Stimulated activated naive CD4-positive, alpha-beta T cell (primary cell): ENCODE results near the gene USP15.
A peak's percentile ranks its signal among the peaks of the same experiment; 100 is the strongest.

Experiments
- DNase-seq, 6 experiments: peaks; one replicate each; lab custom pipeline; 2025; lab: John Stamatoyannopoulos, UW

Gene USP15

GRCh38 chr12:62258231-62258630, 2.0 kb upstream of the USP15 start:
- no peak for DNase-seq

GRCh38 chr12:62258941-62259630, 1.1 kb upstream of the USP15 start:
- peak in 1 of 6 experiments; percentile 38 for DNase-seq

GRCh38 chr12:62259631-62259992, 592 bp upstream of the USP15 start:
- no peak for DNase-seq

GRCh38 chr12:62260733-62261683, 804 bp downstream of the USP15 start:
- DNase-seq: peak in 5 of 6 experiments; percentile 53 to 86 (median 72)

GRCh38 chr12:62261876-62262517, 1.8 kb downstream of the USP15 start:
- peak in 1 of 6 experiments; percentile 2 for DNase-seq

GRCh38 chr12:62263232-62263631, 3.0 kb downstream of the USP15 start:
- DNase-seq: no peak

- no peak for DNase-seq
Observed at GRCh38 chr12:62263966-62264365, 3.8 kb downstream of the USP15 start.

- DNase-seq: peak in 2 of 6 experiments; percentile 5 to 7
Observed at GRCh38 chr12:62264706-62265105, 4.5 kb downstream of the USP15 start.

- no peak for DNase-seq
Observed at GRCh38 chr12:62265511-62265910, 5.3 kb downstream of the USP15 start.

GRCh38 chr12:62267026-62267425, 6.8 kb downstream of the USP15 start:
- no peak for DNase-seq

GRCh38 chr12:62267480-62267879, 7.3 kb downstream of the USP15 start:
- no peak for DNase-seq

GRCh38 chr12:62268956-62269355, 8.8 kb downstream of the USP15 start:
- DNase-seq: no peak

GRCh38 chr12:62269464-62270228, 9.4 kb downstream of the USP15 start:
- no peak for DNase-seq

GRCh38 chr12:62270384-62270783, 10.2 kb downstream of the USP15 start:
- no peak for DNase-seq

- DNase-seq: no peak
Observed at GRCh38 chr12:62270872-62271271, 10.7 kb downstream of the USP15 start.

GRCh38 chr12:62272936-62273552, 12.8 kb downstream of the USP15 start:
- no peak for DNase-seq

- DNase-seq: no peak
Observed at GRCh38 chr12:62273724-62274380, 13.6 kb downstream of the USP15 start.

GRCh38 chr12:62278022-62278421, 17.8 kb downstream of the USP15 start:
- no peak for DNase-seq

- DNase-seq: no peak
Observed at GRCh38 chr12:62279058-62279457, 18.9 kb downstream of the USP15 start.

GRCh38 chr12:62279961-62280360, 19.8 kb downstream of the USP15 start:
- DNase-seq: no peak
